Suppressor macrophage treated with lipopolysaccharide for 4 hours (primary cell): ENCODE measurements around the gene CALML3.

ENCODE experiments used
- DNase-seq: peaks from one replicate; pipeline ENCODE4 v3.0.0-alpha.2; 2020

Gene CALML3

GRCh38 chr10:5492322-5492855 lies 32.4 kb upstream of the CALML3 start:
- no peak for DNase-seq

GRCh38 chr10:5492929-5493576 lies 31.7 kb upstream of the CALML3 start:
- no peak for DNase-seq

- no peak for DNase-seq
Observed at GRCh38 chr10:5493691-5494090, 31.1 kb upstream of the CALML3 start.

- DNase-seq = no peak
Observed at GRCh38 chr10:5494611-5495010, 30.1 kb upstream of the CALML3 start.

- no peak for DNase-seq
Observed at GRCh38 chr10:5496261-5497250, 28.2 kb upstream of the CALML3 start.

GRCh38 chr10:5497289-5497688 lies 27.5 kb upstream of the CALML3 start:
- DNase-seq = no peak

GRCh38 chr10:5497948-5498730 lies 26.6 kb upstream of the CALML3 start:
- no peak for DNase-seq

- no peak for DNase-seq
Observed at GRCh38 chr10:5498791-5499492, 25.8 kb upstream of the CALML3 start.

GRCh38 chr10:5499493-5500140 lies 25.1 kb upstream of the CALML3 start, which contains the start of gene CALML5:
CALML5 (minus strand) TSS chr10:5499570; CDS start chr10:5499438, 132 bp downstream.
- DNase-seq = no peak

- DNase-seq = no peak
Observed at GRCh38 chr10:5500162-5500670, 24.5 kb upstream of the CALML3 start.

GRCh38 chr10:5500910-5501309 lies 23.9 kb upstream of the CALML3 start:
- DNase-seq = no peak

GRCh38 chr10:5502061-5502521 lies 22.7 kb upstream of the CALML3 start:
- peak; percentile 5 for DNase-seq

- no peak for DNase-seq
Observed at GRCh38 chr10:5502571-5503476, 21.9 kb upstream of the CALML3 start.

GRCh38 chr10:5503477-5503835 lies 21.3 kb upstream of the CALML3 start:
- DNase-seq = no peak

- DNase-seq = no peak
Observed at GRCh38 chr10:5504146-5505072, 20.4 kb upstream of the CALML3 start.

GRCh38 chr10:5506246-5506645 lies 18.5 kb upstream of the CALML3 start:
- no peak for DNase-seq

GRCh38 chr10:5506751-5507648 lies 17.8 kb upstream of the CALML3 start:
- no peak for DNase-seq

- DNase-seq = no peak
Observed at GRCh38 chr10:5507649-5508131, 17.1 kb upstream of the CALML3 start.
